HUES64 (cell line): ENCODE measurements around the gene CFDP1.
"Not testable (repeated sequence)": the region's sequence is repeated elsewhere in the genome, so short reads cannot be mapped to it uniquely, and the experiment has no call there.

Source experiments
- H3K27ac ChIP-seq: 2 replicates; pipeline ENCODE4 v1.7.0; 2013; ENCODE audit warnings: low read depth, low read length, inconsistent platforms
- H3K27me3 ChIP-seq: 2 replicates; pipeline ENCODE4 v1.6.1; 2013; ENCODE audit warnings: mild to moderate bottlenecking, low read length; ENCODE audit not compliant: insufficient read depth
- H3K36me3 ChIP-seq: 2 replicates; pipeline ENCODE4 v1.6.1; 2013; ENCODE audit warnings: mild to moderate bottlenecking, low read length; ENCODE audit not compliant: insufficient read depth
- H3K4me1 ChIP-seq: 2 replicates; pipeline ENCODE4 v1.6.1; 2013; ENCODE audit warnings: mild to moderate bottlenecking, low read length, moderate library complexity; ENCODE audit not compliant: insufficient read depth
- H3K4me3 ChIP-seq: 2 replicates; pipeline ENCODE4 v1.5.1; 2013; ENCODE audit warnings: mild to moderate bottlenecking, low read length, moderate library complexity
- H3K9ac ChIP-seq: 2 replicates; pipeline ENCODE4 v1.6.1; 2013; ENCODE audit warnings: mild to moderate bottlenecking, low read depth, low read length
- H3K9me3 ChIP-seq: 2 replicates; pipeline ENCODE4 v1.6.1; 2013; ENCODE audit warnings: low read depth, low read length; ENCODE audit not compliant: insufficient read depth
- WGBS: fragments of 150-250, 120-280 bp; methylation state at CpG from one replicate; pipeline ENCODE4 v1.1.7; 2013; ENCODE audit warnings: missing lambda C conversion rate; 5-methylcytosine and 5-hydroxymethylcytosine counted together

Gene CFDP1

GRCh38 chr16:75287708-75288107 lies 145.6 kb downstream of the CFDP1 start:
- Histone ChIP-seq H3K4me3 (no peak overlapping the region), H3K27ac (no peak overlapping the region), H3K36me3 (peaks cover 25% of the 10 kb centered on the region), H3K4me1 (no peaks in the 10 kb centered on the region), H3K9me3 (no peaks in the 10 kb centered on the region), H3K27me3 (no peaks in the 10 kb centered on the region), H3K9ac (no peak overlapping the region)
- WGBS = 87% methylated on average over 5 of the region's 5 CpGs

DNA sequence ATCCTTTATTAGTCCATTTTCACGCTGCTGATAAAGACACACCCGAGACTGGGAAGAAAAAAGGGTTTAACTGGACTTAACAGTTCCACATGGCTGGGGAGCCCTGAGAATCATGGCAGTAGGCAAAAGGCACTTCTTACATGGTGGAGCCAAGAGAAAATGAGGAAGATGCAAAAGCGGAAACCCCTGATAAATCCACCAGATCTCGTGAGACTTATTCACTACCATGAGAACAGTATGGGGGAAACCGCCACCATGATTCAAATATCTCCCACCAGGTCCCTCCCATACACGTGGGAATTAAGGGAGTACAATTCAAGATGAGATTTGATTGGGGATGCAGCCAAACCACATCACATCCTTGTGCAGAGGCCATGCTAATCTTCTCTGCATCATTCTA lies 146.9 kb downstream of the CFDP1 start:
- H3K36me3 ChIP-seq = peaks cover 12% of the 10 kb centered on the region
- no peak overlapping the region for H3K27ac ChIP-seq
- H3K4me1 ChIP-seq = no peaks in the 10 kb centered on the region
- H3K9ac ChIP-seq = no peak overlapping the region
- H3K27me3 ChIP-seq = no peaks in the 10 kb centered on the region
- no peaks in the 10 kb centered on the region for H3K9me3 ChIP-seq
- H3K4me3 ChIP-seq = no peak overlapping the region
- 93% methylated on average over 5 of the region's 6 CpGs for WGBS

DNA sequence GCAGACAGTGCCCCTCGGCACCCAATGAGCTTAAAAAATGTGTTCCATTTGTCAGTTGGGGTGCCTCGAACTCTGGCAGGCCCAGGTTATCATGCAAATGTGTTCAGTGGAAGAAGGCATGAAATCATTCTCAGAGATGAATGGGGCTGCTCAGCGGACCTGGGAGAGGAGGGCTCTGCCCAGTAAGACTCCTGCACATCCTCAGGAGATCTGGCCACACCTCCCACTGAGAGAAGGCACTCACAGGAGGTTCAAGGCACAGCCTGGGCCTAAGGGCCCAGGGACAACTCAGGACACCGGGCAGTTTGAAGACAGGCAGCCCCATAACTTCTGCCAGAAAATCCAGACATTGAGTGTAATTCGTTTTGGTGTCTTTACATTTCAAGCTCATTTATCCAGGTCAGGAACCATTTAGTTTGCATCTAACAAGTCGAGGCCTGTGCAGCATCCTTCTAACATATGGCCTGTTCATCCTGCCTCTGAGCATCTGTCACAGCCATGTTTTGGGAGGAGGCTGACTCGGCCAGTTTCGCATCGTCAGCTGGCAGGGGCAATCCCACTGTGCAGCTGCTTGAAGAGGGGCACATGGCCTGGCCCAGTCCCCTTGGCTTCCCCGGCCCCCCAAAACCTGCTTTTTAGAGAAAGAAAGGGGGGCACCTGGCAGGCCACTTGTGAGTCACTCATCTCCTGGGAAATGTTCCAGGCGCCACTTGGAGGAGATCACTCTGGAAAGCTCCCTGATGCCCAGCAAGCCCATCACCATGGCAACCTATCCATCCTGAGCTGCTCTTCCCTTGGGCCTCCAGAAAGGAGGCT lies 150.6 kb downstream of the CFDP1 start:
- H3K4me3 ChIP-seq = no peak overlapping the region
- 89% methylated on average over 11 of the region's 11 CpGs for WGBS
- H3K4me1 ChIP-seq = no peaks in the 10 kb centered on the region
- H3K36me3 ChIP-seq = no peaks in the 10 kb centered on the region
- no peak overlapping the region for H3K27ac ChIP-seq
- H3K27me3 ChIP-seq = no peaks in the 10 kb centered on the region
- no peaks in the 10 kb centered on the region for H3K9me3 ChIP-seq
- H3K9ac ChIP-seq = no peak overlapping the region

DNA sequence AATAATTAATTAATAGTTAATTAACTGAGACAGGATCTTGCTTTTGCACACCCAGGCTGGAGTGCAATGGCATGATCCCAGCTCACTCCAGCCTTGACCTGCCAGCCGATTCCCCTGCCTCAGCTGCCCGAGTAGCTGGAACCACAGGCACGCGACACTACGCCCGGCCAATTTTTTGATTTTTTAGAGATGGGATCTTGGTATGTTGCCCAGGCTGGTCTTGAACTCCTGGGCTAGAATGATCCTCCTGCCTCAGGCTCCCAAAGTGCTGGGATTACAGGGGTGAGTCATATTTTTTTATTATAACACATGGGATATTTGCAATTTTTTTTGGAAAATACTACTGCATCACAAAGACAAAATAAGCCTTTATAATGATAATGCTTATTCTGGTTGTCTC lies 151.5 kb downstream of the CFDP1 start:
- no peaks in the 10 kb centered on the region for H3K4me1 ChIP-seq
- H3K9me3 ChIP-seq = no peaks in the 10 kb centered on the region
- 98% methylated on average over 6 of the region's 6 CpGs for WGBS
- H3K36me3 ChIP-seq = no peaks in the 10 kb centered on the region
- H3K9ac ChIP-seq = no peak overlapping the region
- H3K27ac ChIP-seq = no peak overlapping the region
- H3K4me3 ChIP-seq = no peak overlapping the region
- no peaks in the 10 kb centered on the region for H3K27me3 ChIP-seq

DNA sequence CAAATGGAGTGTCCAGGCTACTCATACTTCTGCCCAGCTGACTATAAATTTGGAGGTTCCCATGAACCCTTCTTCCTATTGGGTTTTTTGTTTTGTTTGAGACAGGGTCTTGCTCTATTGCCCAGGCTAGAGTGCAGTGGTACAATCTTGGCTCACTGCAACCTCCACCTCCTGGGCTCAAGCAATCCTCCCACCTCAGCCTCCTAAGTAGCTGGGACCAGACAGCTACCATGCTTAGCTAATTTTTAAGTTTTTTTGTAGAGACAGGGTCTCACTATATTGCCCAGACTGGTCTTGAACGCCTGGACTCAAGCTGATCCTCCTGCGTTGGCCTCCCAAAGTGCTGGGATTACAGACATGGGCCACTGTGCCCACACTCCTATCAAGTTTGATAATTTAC lies 152.3 kb downstream of the CFDP1 start:
- not testable (repeated sequence) for H3K4me3 ChIP-seq, H3K9me3 ChIP-seq, H3K9ac ChIP-seq, H3K4me1 ChIP-seq, H3K27me3 ChIP-seq, H3K36me3 ChIP-seq, H3K27ac ChIP-seq
- 89% methylated on average over 2 of the region's 2 CpGs for WGBS

DNA sequence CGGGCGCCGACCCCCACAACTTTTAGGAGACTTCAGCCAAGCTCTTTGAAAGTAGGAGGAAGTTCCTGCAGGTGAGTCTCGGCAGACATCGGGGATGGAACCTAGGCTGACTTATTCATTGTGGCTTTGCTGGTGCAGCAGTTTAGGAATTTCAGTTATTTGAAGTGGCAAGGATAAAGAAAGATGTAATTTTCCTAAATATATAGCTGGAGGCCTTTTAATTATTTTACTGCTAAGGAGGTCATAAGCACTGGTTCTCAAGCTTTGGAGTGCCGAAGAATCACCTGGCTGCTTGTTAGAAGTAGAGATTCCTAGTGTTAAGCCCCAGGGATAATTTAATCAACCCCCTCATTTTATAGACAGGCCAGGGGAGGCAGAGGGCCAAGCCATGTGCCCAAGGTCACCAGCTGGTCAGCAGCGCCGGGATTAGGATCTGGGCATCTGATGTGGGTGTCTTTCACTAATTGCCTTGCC lies 152.9 kb downstream of the CFDP1 start:
- Histone ChIP-seq H3K4me3 (no peak overlapping the region), H3K4me1 (no peaks in the 10 kb centered on the region), H3K27me3 (no peaks in the 10 kb centered on the region), H3K27ac (no peak overlapping the region), H3K36me3 (no peaks in the 10 kb centered on the region), H3K9me3 (no peaks in the 10 kb centered on the region), H3K9ac (no peak overlapping the region)
- 93% methylated on average over 8 of the region's 8 CpGs for WGBS

DNA sequence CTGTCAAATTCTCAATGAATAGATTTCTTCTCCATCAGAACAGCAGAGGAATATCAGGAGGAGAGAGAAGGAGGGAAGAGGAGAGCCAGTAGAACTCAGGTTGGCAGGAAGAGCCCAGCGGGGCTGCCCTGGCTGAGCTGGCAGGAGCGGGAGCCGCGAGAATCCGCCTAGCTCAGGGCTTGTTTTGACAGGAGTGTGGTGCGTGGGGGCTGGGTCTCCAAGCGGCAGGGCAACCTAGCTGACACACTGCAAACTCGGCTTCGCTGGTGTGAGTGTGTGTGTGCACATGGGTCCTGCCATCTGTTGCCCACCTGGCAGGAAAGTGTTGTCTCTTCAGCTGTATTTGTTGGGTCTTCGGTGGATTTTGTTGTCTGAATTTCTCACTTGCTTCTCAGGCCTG lies 154.0 kb downstream of the CFDP1 start:
- H3K4me1 ChIP-seq = no peaks in the 10 kb centered on the region
- no peak overlapping the region for H3K27ac ChIP-seq
- H3K27me3 ChIP-seq = no peaks in the 10 kb centered on the region
- no peak overlapping the region for H3K4me3 ChIP-seq
- 70% methylated on average over 10 of the region's 10 CpGs for WGBS
- H3K9me3 ChIP-seq = no peaks in the 10 kb centered on the region
- H3K9ac ChIP-seq = no peak overlapping the region
- no peaks in the 10 kb centered on the region for H3K36me3 ChIP-seq

- Histone ChIP-seq H3K9me3 (no peaks in the 10 kb centered on the region), H3K36me3 (no peaks in the 10 kb centered on the region), H3K27me3 (no peaks in the 10 kb centered on the region), H3K27ac (no peak overlapping the region), H3K4me3 (no peak overlapping the region), H3K4me1 (no peaks in the 10 kb centered on the region), H3K9ac (no peak overlapping the region)
- 85% methylated on average over 23 of the region's 23 CpGs for WGBS
Measured at GRCh38 chr16:75273054-75273925, 160.0 kb downstream of the CFDP1 start.

- H3K9me3 ChIP-seq, H3K27me3 ChIP-seq, H3K4me3 ChIP-seq, H3K27ac ChIP-seq, H3K9ac ChIP-seq, H3K36me3 ChIP-seq, H3K4me1 ChIP-seq: not testable (repeated sequence)
- WGBS = 93% methylated on average over 10 of the region's 10 CpGs
Measured at GRCh38 chr16:75272629-75273028, 160.7 kb downstream of the CFDP1 start.

- Histone ChIP-seq H3K4me1 (no peaks in the 10 kb centered on the region), H3K9me3 (no peaks in the 10 kb centered on the region), H3K27me3 (no peaks in the 10 kb centered on the region), H3K36me3 (no peaks in the 10 kb centered on the region), H3K9ac (no peak overlapping the region), H3K27ac (no peak overlapping the region), H3K4me3 (no peak overlapping the region)
- WGBS = 75% methylated on average over 12 of the region's 12 CpGs
Measured at GRCh38 chr16:75272097-75272551, 161.2 kb downstream of the CFDP1 start.

GRCh38 chr16:75271441-75272096 lies 161.7 kb downstream of the CFDP1 start:
- no peak overlapping the region for H3K27ac ChIP-seq
- H3K4me3 ChIP-seq = no peak overlapping the region
- 85% methylated on average over 6 of the region's 6 CpGs for WGBS
- no peak overlapping the region for H3K9ac ChIP-seq
- H3K36me3 ChIP-seq = no peaks in the 10 kb centered on the region
- no peaks in the 10 kb centered on the region for H3K4me1 ChIP-seq
- no peaks in the 10 kb centered on the region for H3K27me3 ChIP-seq
- no peaks in the 10 kb centered on the region for H3K9me3 ChIP-seq
